GM23248 (cell line): ENCODE results near the gene ZBED2. TPM values are rescaled to one million over a fixed set of nuclear protein-coding genes. Genes with fewer than 3 reads are reported as not detected.

Experiments used
- DNase-seq: peaks from one replicate; pipeline ENCODE4 v3.0.0-alpha.2; 2015
- H2AFZ ChIP-seq: fragments of 200-600 bp; sonication (generic); 2 replicates; pipeline ENCODE4 v1.6.1; 2016; ENCODE audit warnings: antibody characterized with exemption
- H3F3A ChIP-seq: fragments of 200-600 bp; sonication (generic); 2 replicates; pipeline ENCODE4 v1.6.1; 2016; ENCODE audit warnings: mild to moderate bottlenecking, antibody characterized with exemption, mixed run types; ENCODE audit not compliant: insufficient read depth
- H3K27ac ChIP-seq: fragments of 200-600 bp; sonication (generic); 2 replicates; pipeline ENCODE4 v1.5.1; 2016; ENCODE audit warnings: mild to moderate bottlenecking
- H3K27me3 ChIP-seq: fragments of 200-600 bp; sonication (generic); replicated peaks from 2 replicates; pipeline ENCODE4 v1.6.1; 2016; ENCODE audit warnings: mild to moderate bottlenecking; ENCODE audit not compliant: insufficient read depth
- H3K36me3 ChIP-seq: fragments of 200-600 bp; sonication (generic); 2 replicates; pipeline ENCODE4 v1.6.1; 2016; ENCODE audit warnings: low read depth, mild to moderate bottlenecking
- H3K4me1 ChIP-seq: fragments of 200-600 bp; sonication (generic); 2 replicates; pipeline ENCODE4 v1.6.1; 2016; ENCODE audit warnings: mild to moderate bottlenecking; ENCODE audit not compliant: insufficient read depth
- H3K4me2 ChIP-seq: fragments of 200-600 bp; sonication (generic); one replicate; pipeline ENCODE4 v1.6.1; 2016; ENCODE audit warnings: mild to moderate bottlenecking; ENCODE audit not compliant: unreplicated experiment
- H3K4me3 ChIP-seq: fragments of 200-600 bp; sonication (generic); 2 replicates; pipeline ENCODE4 v1.5.1; 2016; ENCODE audit warnings: mild to moderate bottlenecking
- H3K79me2 ChIP-seq: fragments of 200-600 bp; sonication (generic); 2 replicates; pipeline ENCODE4 v1.6.1; 2016; ENCODE audit warnings: mild to moderate bottlenecking; ENCODE audit not compliant: insufficient read depth
- H3K9ac ChIP-seq: fragments of 200-600 bp; sonication (generic); 2 replicates; pipeline ENCODE4 v1.6.1; 2016; ENCODE audit warnings: mild to moderate bottlenecking
- H3K9me2 ChIP-seq: fragments of 200-600 bp; sonication (generic); 2 replicates; pipeline ENCODE4 v1.6.1; 2016; ENCODE audit warnings: mixed run types, mild to moderate bottlenecking, moderate library complexity; ENCODE audit not compliant: insufficient read depth
- H3K9me3 ChIP-seq: fragments of 200-600 bp; sonication (generic); one replicate; pipeline ENCODE4 v1.6.1; 2017; ENCODE audit warnings: low read depth
- H4K20me1 ChIP-seq: fragments of 200-600 bp; sonication (generic); 2 replicates; pipeline ENCODE4 v1.6.0; 2016; ENCODE audit not compliant: insufficient read depth
- EZH2 ChIP-seq: fragments of 200-600 bp; sonication (generic); IDR thresholded peaks from 2 replicates; pipeline ENCODE4 v1.6.1; 2018; ENCODE audit warnings: antibody characterized with exemption, mild to moderate bottlenecking; ENCODE audit not compliant: insufficient read depth, poor library complexity, severe bottlenecking
- EZH2phosphoT487 ChIP-seq: fragments of 200-600 bp; sonication (generic); IDR thresholded peaks from 2 replicates; pipeline ENCODE4 v1.6.1; 2018; ENCODE audit warnings: antibody characterized with exemption, moderate library complexity, mild to moderate bottlenecking, low read depth; ENCODE audit not compliant: insufficient read depth
- WGBS, 2 experiments: methylation state at CpG; one replicate each; pipeline ENCODE4 v1.1.6; 2015 to 2017; ENCODE audit warnings: low lambda C conversion rate in 2 of 2, low coverage in 1 of 2; ENCODE audit errors: missing lambda C conversion rate in 2 of 2; 5-methylcytosine and 5-hydroxymethylcytosine counted together
- in situ Hi-C: fragments of 300-500 bp; cut with MboI; formaldehyde crosslinking; loops from 2 replicates; pipeline ENCODE4 v1.15.0; 2020
- polyA plus RNA-seq: library from polyadenylated mRNA; unstranded; fragments of >200 nt; fragmentation: Nextera tagmentation; extraction: Ambion mirVana; gene quantifications from 2 replicates; pipeline ENCODE4 v1.2.1, GENCODE V29; 2016
- total RNA-seq: library from RNA; depleted of rRNA; stranded (reverse); fragments of >200 nt; shearing (Covaris generic); gene quantifications from 2 replicates; pipeline ENCODE4 v1.2.3, GENCODE V29; 2014

ZBED2 gene
- total and polyA plus RNA-seq, 2 experiments from 2014 or later: not detected

- peak overlapping the region; percentile 7 for H3K4me2 ChIP-seq
- WGBS, 2 experiments: 0% methylated on average over 1 of the region's 1 CpG
Observed at GRCh38 chr3:111594781-111595180, 365 bp downstream of the ZBED2 start.

GRCh38 chr3:111594205-111594604, 941 bp downstream of the ZBED2 start:
- in situ Hi-C loops: no loop called here
- Histone ChIP-seq H3K27ac (peak overlapping the region; percentile 15; the same call in 1 of the 2 replicates), H3F3A (peaks cover 19% of the 10 kb centered on the region), H2AFZ (no peak overlapping the region), H3K36me3 (no peaks in the 10 kb centered on the region), H3K4me1 (peaks cover 53% of the 10 kb centered on the region), H3K4me3 (no peak overlapping the region), H3K4me2 (peak overlapping the region; percentile 7), H3K9ac (no peak overlapping the region), H3K27me3 (no peaks in the 10 kb centered on the region), H4K20me1 (no peaks in the 10 kb centered on the region), H3K9me2 (no peaks in the 10 kb centered on the region), H3K9me3 (no peaks in the 10 kb centered on the region), H3K79me2 (no peaks in the 10 kb centered on the region)
- 19 to 30% methylated on average over 2 of the region's 2 CpGs for WGBS, 2 experiments
- TF ChIP-seq EZH2 (no peak), EZH2phosphoT487 (no peak)
- DNase-seq: peak; percentile 84

More at GRCh38 chr3:111594781-111595180, 365 bp downstream of the ZBED2 start:
- H3K4me1 ChIP-seq: peaks cover 48% of the 10 kb centered on the region
- H3K27me3 ChIP-seq: no peaks in the 10 kb centered on the region
- H3K9me2 ChIP-seq: no peaks in the 10 kb centered on the region
- no peak for TF ChIP-seq EZH2phosphoT487
- TF ChIP-seq EZH2: no peak
- no peaks in the 10 kb centered on the region for H4K20me1 ChIP-seq
- H2AFZ ChIP-seq: no peak overlapping the region
- H3K27ac ChIP-seq: peak overlapping the region; percentile 15; the same call in 1 of the 2 replicates
- in situ Hi-C loops: no loop called here
- no peaks in the 10 kb centered on the region for H3K79me2 ChIP-seq
- H3K9me3 ChIP-seq: no peaks in the 10 kb centered on the region
- H3F3A ChIP-seq: peaks cover 19% of the 10 kb centered on the region
- H3K9ac ChIP-seq: no peak overlapping the region
- no peak for DNase-seq
- no peak overlapping the region for H3K4me3 ChIP-seq
- H3K36me3 ChIP-seq: no peaks in the 10 kb centered on the region

GRCh38 chr3:111593666-111594065, 1.5 kb downstream of the ZBED2 start:
- Histone ChIP-seq H3K79me2 (no peaks in the 10 kb centered on the region), H3K4me3 (no peak overlapping the region), H3K4me2 (peak overlapping the region; percentile 7), H3K4me1 (peaks cover 57% of the 10 kb centered on the region), H4K20me1 (no peaks in the 10 kb centered on the region), H3K9ac (no peak overlapping the region), H3F3A (peaks cover 19% of the 10 kb centered on the region), H3K27me3 (no peaks in the 10 kb centered on the region), H2AFZ (no peak overlapping the region), H3K27ac (no peak overlapping the region), H3K36me3 (no peaks in the 10 kb centered on the region), H3K9me3 (no peaks in the 10 kb centered on the region), H3K9me2 (no peaks in the 10 kb centered on the region)
- in situ Hi-C loops: no loop called here
- no peak for DNase-seq
- no peak for TF ChIP-seq EZH2phosphoT487
- TF ChIP-seq EZH2: no peak
- 57 to 63% methylated on average over 9 of the region's 9 CpGs for WGBS, 2 experiments

DNA sequence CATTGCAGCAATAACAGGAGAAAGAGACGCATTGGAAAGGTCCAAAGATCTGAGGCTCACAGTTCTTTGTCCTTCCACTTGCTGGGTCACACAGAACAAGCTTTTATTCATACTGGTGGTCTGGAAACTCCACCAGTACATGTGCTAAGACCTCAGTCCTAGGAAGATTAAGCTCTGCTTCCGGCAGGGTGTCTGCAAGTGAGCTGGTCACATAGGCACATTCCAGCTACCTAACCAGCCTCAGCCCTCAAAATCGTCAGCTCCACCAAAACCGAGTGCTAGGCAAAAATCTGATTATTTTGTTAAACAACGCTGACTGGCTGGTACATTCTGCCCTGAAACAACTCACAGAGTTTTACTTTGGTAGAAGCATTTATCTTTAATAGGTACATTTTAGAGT, 2.2 kb downstream of the ZBED2 start:
- no peak overlapping the region for H3K9ac ChIP-seq
- in situ Hi-C loops: no loop called here
- H3K27me3 ChIP-seq: no peaks in the 10 kb centered on the region
- no peak overlapping the region for H3K27ac ChIP-seq
- no peaks in the 10 kb centered on the region for H3K79me2 ChIP-seq
- H3K4me2 ChIP-seq: no peak overlapping the region
- no peak for TF ChIP-seq EZH2
- no peak for TF ChIP-seq EZH2phosphoT487
- H2AFZ ChIP-seq: no peak overlapping the region
- no peak overlapping the region for H3K4me3 ChIP-seq
- no peaks in the 10 kb centered on the region for H3K9me3 ChIP-seq
- H4K20me1 ChIP-seq: no peaks in the 10 kb centered on the region
- H3K9me2 ChIP-seq: no peaks in the 10 kb centered on the region
- no peak for DNase-seq
- no peaks in the 10 kb centered on the region for H3K36me3 ChIP-seq
- peaks cover 19% of the 10 kb centered on the region for H3F3A ChIP-seq
- peaks cover 59% of the 10 kb centered on the region for H3K4me1 ChIP-seq
- WGBS, 2 experiments: 63 to 71% methylated on average over 5 of the region's 5 CpGs

DNA sequence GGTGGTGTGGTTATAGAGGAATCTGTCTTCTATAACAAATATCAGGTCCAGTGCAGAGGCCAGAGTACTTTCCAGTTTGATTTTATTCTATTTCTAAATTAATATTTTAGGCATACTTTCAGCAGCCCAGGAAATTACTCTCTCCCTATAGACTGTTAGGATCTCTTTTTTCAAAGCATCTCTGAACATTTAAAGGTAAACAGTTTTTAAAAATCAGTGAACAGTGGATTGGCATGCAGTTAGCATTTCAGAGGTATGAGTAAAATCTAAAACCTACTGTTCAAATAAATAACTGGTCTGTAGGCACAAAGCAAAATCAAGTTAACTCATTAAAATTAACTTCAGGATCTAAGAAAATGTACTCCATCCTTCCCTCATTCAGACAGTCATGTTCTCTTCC, 3.0 kb downstream of the ZBED2 start:
- peaks cover 59% of the 10 kb centered on the region for H3K4me1 ChIP-seq
- no peak overlapping the region for H2AFZ ChIP-seq
- peaks cover 19% of the 10 kb centered on the region for H3F3A ChIP-seq
- no peak overlapping the region for H3K4me3 ChIP-seq
- H4K20me1 ChIP-seq: no peaks in the 10 kb centered on the region
- H3K9me2 ChIP-seq: no peaks in the 10 kb centered on the region
- no peak overlapping the region for H3K27ac ChIP-seq
- no peaks in the 10 kb centered on the region for H3K27me3 ChIP-seq
- TF ChIP-seq EZH2: no peak
- TF ChIP-seq EZH2phosphoT487: no peak
- DNase-seq: no peak
- no peak overlapping the region for H3K4me2 ChIP-seq
- H3K79me2 ChIP-seq: no peaks in the 10 kb centered on the region
- in situ Hi-C loops: no loop called here
- H3K36me3 ChIP-seq: no peaks in the 10 kb centered on the region
- no peaks in the 10 kb centered on the region for H3K9me3 ChIP-seq
- H3K9ac ChIP-seq: no peak overlapping the region
